K562 (cell line): Measurements from ENCODE around the gene ST6GALNAC5. TPM values are rescaled to one million over a fixed set of nuclear protein-coding genes. Genes with fewer than 3 reads are reported as not detected.

ENCODE experiments used
- ESRRB ChIP-seq: fragments of 250-450 bp; sonication (Bioruptor Pico); IDR thresholded peaks from 2 replicates; pipeline ENCODE4 v1.5.0; 2020; ENCODE audit warnings: mild to moderate bottlenecking, moderate library complexity, borderline replicate concordance
- EZH2 ChIP-seq: IDR thresholded peaks from 2 replicates; pipeline ENCODE4 v1.6.1; 2012; ENCODE audit warnings: low read depth, mild to moderate bottlenecking, inconsistent platforms, low read length, borderline replicate concordance
- FOXJ3 ChIP-seq: sonication (generic); formaldehyde crosslinking; IDR thresholded peaks from 2 replicates; pipeline ENCODE4 v1.4.0; 2020; ENCODE audit warnings: mild to moderate bottlenecking, missing genetic modification reagents
- HMGN3 ChIP-seq: IDR thresholded peaks from 2 replicates; pipeline ENCODE4 v1.6.1; 2011; ENCODE audit warnings: borderline replicate concordance, low read depth, mild to moderate bottlenecking, mixed read lengths, low read length; ENCODE audit not compliant: insufficient read length; ENCODE audit errors: extremely low read depth
- MBD2 ChIP-seq: sonication (generic); IDR thresholded peaks from 2 replicates; pipeline ENCODE4 v1.6.1; 2016; ENCODE audit warnings: low read depth, borderline replicate concordance
- MTA1 ChIP-seq: fragments of 450-650 bp; IDR thresholded peaks from 2 replicates; pipeline ENCODE4 v1.6.1; 2017; ENCODE audit warnings: borderline replicate concordance
- NR3C1 ChIP-seq: sonication (generic); formaldehyde crosslinking; IDR thresholded peaks from 2 replicates; pipeline ENCODE4 v1.8.1; 2022; ENCODE audit warnings: missing genetic modification reagents
- RBM17 ChIP-seq: fragments of 200-400 bp; formaldehyde crosslinking; IDR thresholded peaks from 2 replicates; pipeline ENCODE4 v1.6.1; 2017; ENCODE audit warnings: low read depth, mild to moderate bottlenecking, low read length, borderline replicate concordance
- ZNF589 ChIP-seq: fragments of 200-800 bp; sonication (Bioruptor generic); IDR thresholded peaks from 2 replicates; pipeline ENCODE4 v1.6.1; 2016; ENCODE audit warnings: low read depth, missing genetic modification characterization, missing compliant biosample characterization
- polyA plus RNA-seq, 8 experiments: library from polyadenylated mRNA; depleted of rRNA in 4 of 8; stranded (reverse) in 5 of 8; unstranded in 3 of 8; fragments of >200 nt; fragmentation: Nextera tagmentation in 2 of 8; fragmentation: Illumina TruSeq in 1 of 8; extraction: Ambion mirVana in 2 of 8; extraction: Trizol in 1 of 8; gene quantifications; 2 replicates each; pipeline versions ENCODE4 v1.2.1 to v1.2.3, GENCODE V29; 2011 to 2014; ENCODE audit warnings: inconsistent platforms in 1 of 8, missing spikeins in 1 of 8
- total RNA-seq, 7 experiments: library from RNA; depleted of rRNA in 6 of 7; stranded (reverse); fragments of >200 nt in 6 of 7; fragmentation: Illumina TruSeq in 2 of 7; extraction: Trizol in 2 of 7; gene quantifications; 2 replicates each; pipeline versions ENCODE4 v1.2.1 to v1.2.3, GENCODE V29; 2011 to 2021; ENCODE audit warnings: low replicate concordance in 1 of 7
- TF ChIP-seq, protein P1 (sequence below): fragments of 200-800 bp; sonication (Bioruptor generic); IDR thresholded peaks from 2 replicates; pipeline ENCODE4 v1.6.1; 2016; ENCODE audit warnings: missing genetic modification characterization, missing compliant biosample characterization

Gene ST6GALNAC5
- total and polyA plus RNA-seq, 9 of the 15 experiments (the other 6 are each of a cell fraction or from before 2014, with no cell fraction given), result 0.04 to 0.14 TPM; not detected in 7

DNA sequence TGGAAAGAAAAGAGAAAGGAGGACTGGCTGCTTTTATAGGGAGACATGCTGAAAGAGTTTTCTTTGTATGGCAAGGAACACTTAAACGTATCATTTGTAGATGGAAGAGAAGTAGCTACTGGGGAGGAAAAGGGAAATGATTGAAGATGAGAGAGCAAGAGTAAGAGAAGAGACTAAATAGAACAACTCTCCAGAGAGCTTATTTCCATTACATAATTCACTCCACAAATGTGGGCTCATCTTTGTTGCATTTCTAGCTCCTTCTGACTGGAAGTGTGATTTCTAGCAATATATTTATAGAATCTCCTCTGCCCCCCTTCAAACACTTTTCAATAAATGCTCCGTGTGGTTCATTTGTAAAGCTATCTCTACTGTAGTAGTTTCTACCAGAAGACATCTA, 71.0 kb downstream of the ST6GALNAC5 start (continued):
- no peak for TF ChIP-seq MTA1
- no peak for TF ChIP-seq RBM17
- TF ChIP-seq ESRRB (CRISPR knock-in tag), result no peak
- TF ChIP-seq FOXJ3 (CRISPR knock-in tag), result no peak
- TF ChIP-seq MBD2, result no peak
- no peak for TF ChIP-seq NR3C1 (CRISPR knock-in tag)
- no peak for TF ChIP-seq HMGN3
- no peak for TF ChIP-seq ZNF589 (CRISPR knock-in tag)
- no peak for TF ChIP-seq EZH2
- TF ChIP-seq, protein P1, sequence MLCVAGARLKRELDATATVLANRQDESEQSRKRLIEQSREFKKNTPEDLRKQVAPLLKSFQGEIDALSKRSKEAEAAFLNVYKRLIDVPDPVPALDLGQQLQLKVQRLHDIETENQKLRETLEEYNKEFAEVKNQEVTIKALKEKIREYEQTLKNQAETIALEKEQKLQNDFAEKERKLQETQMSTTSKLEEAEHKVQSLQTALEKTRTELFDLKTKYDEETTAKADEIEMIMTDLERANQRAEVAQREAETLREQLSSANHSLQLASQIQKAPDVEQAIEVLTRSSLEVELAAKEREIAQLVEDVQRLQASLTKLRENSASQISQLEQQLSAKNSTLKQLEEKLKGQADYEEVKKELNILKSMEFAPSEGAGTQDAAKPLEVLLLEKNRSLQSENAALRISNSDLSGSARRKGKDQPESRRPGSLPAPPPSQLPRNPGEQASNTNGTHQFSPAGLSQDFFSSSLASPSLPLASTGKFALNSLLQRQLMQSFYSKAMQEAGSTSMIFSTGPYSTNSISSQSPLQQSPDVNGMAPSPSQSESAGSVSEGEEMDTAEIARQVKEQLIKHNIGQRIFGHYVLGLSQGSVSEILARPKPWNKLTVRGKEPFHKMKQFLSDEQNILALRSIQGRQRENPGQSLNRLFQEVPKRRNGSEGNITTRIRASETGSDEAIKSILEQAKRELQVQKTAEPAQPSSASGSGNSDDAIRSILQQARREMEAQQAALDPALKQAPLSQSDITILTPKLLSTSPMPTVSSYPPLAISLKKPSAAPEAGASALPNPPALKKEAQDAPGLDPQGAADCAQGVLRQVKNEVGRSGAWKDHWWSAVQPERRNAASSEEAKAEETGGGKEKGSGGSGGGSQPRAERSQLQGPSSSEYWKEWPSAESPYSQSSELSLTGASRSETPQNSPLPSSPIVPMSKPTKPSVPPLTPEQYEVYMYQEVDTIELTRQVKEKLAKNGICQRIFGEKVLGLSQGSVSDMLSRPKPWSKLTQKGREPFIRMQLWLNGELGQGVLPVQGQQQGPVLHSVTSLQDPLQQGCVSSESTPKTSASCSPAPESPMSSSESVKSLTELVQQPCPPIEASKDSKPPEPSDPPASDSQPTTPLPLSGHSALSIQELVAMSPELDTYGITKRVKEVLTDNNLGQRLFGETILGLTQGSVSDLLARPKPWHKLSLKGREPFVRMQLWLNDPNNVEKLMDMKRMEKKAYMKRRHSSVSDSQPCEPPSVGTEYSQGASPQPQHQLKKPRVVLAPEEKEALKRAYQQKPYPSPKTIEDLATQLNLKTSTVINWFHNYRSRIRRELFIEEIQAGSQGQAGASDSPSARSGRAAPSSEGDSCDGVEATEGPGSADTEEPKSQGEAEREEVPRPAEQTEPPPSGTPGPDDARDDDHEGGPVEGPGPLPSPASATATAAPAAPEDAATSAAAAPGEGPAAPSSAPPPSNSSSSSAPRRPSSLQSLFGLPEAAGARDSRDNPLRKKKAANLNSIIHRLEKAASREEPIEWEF, result no peak
